Measurements from ENCODE around the gene SNRNP27.

SNRNP27 gene

DNA sequence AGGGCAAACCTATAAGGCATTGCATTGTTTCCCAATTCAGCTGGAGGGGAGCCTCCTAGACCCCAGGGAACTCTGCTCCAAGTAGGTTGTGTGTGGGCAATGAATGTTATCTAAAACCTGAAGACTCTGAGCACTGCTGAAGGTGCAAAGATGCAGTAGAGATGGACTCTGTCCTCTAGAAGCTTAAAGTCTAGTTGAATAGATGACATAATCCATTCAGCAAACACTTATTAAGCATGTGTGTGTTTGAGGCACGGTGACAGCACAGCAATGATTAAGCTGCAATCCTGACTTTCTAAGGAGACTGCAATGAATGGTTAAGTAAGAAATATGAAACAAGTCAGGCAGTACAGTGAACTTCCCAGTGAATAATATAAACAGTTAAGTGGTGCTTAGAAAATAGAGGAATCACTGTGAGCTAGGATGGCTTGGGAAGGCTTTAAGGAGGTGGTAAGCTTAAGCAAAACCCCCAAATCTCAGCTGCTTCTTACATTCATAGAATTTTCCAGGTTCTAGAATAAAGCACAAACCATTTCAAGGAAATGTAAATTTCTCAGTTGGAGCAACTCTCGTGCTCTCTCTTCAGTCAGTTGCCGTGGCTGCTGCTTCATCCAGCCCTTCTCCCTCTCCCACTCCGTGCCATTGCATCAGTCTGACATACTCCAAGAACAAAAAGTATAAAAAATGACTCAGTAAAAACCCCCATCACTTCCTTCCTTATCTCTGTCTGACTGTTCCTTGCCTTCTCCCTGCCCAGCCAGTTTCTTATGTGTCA lies 40.3 kb downstream of the SNRNP27 start:
- DNase-seq (ENCODE audit: extremely low read depth, low read depth) = peak; percentile 45
- TF ChIP-seq, protein P1, sequence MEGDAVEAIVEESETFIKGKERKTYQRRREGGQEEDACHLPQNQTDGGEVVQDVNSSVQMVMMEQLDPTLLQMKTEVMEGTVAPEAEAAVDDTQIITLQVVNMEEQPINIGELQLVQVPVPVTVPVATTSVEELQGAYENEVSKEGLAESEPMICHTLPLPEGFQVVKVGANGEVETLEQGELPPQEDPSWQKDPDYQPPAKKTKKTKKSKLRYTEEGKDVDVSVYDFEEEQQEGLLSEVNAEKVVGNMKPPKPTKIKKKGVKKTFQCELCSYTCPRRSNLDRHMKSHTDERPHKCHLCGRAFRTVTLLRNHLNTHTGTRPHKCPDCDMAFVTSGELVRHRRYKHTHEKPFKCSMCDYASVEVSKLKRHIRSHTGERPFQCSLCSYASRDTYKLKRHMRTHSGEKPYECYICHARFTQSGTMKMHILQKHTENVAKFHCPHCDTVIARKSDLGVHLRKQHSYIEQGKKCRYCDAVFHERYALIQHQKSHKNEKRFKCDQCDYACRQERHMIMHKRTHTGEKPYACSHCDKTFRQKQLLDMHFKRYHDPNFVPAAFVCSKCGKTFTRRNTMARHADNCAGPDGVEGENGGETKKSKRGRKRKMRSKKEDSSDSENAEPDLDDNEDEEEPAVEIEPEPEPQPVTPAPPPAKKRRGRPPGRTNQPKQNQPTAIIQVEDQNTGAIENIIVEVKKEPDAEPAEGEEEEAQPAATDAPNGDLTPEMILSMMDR (IDR thresholded peaks at IDR 0.05; ENCODE audit: low read depth, low read length) = no peak

DNA sequence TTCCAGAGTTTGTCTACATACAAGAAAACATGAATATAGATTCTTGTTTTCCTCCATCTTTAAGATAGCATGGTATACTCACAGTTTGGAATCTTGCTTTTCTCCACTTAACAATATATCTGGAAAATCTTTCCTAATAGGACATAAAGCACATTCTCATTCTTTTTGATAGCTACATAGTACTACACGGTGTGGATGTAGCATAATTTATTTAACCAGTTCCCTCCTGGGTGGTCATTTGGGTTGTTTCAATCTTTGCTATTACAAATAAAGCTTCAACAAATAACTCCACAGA lies 40.8 kb downstream of the SNRNP27 start:
- DNase-seq (ENCODE audit: extremely low read depth, low read depth) = no peak

DNA sequence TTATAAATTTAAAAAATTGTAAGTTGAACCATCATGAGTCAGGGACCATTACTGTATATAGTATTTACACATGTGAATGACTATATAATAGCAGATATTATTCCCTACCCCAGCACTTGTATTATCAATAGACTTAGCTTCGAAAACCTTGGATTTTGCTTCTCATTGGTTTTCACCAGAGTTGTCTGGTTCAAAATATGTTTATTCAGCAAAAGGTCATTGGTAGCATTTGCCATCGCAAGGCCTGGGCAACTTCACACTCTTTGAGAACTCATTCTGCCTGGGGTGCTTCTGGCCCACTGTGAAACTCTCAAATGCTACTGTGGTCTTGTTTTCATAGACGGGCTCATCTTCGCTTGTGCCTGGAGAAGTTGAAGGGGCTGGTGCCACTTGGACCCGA lies 41.3 kb downstream of the SNRNP27 start:
- DNase-seq (ENCODE audit: extremely low read depth, low read depth) = no peak
- TF ChIP-seq, protein P1 (IDR thresholded peaks at IDR 0.05; ENCODE audit: low read depth, low read length) = no peak

More for the DNA sequence above, 40.8 kb downstream of the SNRNP27 start:
- TF ChIP-seq, protein P1 (IDR thresholded peaks at IDR 0.05; ENCODE audit: low read depth, low read length) = no peak

DNA sequence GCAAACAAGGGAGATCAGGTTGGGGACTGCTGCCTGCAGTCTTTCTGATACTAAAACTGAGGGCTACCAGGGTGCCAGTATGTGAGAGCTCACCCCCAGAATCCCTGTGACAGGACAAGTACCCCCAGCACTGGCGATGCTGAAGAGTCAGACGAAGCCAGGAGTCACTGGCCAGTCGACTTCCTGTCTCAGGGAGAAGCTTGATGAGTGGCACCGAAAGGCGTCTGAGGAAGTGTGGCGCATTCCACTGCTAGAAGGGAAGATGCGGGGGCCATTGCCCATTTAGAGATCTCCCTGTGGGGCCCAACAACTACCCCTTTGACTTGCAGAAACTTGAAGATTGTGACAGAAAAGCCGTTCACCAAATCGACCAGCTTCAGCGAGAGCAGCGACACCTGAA lies 43.1 kb downstream of the SNRNP27 start:
- DNase-seq (ENCODE audit: extremely low read depth, low read depth) = no peak
- TF ChIP-seq, protein P1 (IDR thresholded peaks at IDR 0.05; ENCODE audit: low read depth, low read length) = no peak

DNA sequence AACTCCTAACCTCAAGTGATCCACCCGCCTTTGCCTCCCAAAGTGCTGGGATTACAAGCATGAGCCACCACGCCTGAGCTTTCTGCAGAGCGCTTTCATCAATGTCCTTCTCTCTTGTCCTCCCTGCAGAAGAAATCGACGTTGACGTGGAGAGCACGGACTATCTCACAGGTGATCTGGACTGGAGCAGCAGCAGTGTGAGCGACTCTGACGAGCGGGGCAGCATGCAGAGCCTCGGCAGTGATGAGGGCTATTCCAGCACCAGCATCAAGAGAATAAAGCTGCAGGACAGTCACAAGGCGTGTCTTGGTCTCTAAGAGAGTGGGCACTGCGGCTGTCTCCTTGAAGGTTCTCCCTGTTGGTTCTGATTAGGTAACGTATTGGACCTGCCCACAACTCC lies 44.2 kb downstream of the SNRNP27 start:
- DNase-seq (ENCODE audit: extremely low read depth, low read depth) = no peak

DNA sequence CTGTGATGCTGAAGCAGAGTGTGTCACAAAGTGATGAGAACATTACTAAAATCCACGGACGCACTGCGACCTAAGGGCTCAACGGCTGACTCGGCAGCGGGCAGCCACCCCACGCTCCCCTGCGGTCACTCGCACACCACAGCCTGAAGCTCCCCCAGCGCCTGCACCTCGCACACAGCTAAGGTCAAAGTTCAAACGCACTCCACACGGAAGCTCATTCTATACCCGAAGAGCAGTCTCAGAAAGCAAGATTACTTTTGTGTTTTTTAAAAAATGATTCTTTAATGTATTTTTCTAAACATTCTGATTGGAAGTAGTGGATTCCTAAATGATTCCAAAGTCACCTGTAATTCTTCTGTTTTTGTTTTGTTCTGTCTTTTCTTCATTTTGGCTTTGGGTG lies 46.0 kb downstream of the SNRNP27 start:
- TF ChIP-seq, protein P1 (IDR thresholded peaks at IDR 0.05; ENCODE audit: low read depth, low read length) = no peak
- DNase-seq (ENCODE audit: extremely low read depth, low read depth) = no peak

More for the DNA sequence above, 44.2 kb downstream of the SNRNP27 start:
- TF ChIP-seq, protein P1 (IDR thresholded peaks at IDR 0.05; ENCODE audit: low read depth, low read length) = no peak

DNA sequence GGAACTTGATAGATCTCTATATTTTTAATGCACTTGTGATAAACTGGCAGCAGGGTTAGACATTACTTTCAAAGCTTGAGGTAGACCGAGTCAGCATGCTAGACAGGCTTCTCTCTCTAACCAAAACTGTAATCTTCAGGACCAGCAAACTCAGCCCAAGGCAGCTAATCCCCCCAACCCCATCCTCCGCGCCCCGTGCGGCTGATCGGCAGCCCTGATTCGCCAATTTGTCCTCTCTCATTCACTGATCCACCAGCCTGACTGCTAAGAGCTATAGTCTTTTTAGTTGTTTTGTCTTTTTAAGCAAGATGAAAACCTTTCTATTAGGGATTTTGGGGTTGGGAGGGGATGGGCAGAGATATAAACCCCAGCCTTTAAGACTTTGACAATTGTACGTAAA lies 46.9 kb downstream of the SNRNP27 start:
- DNase-seq (ENCODE audit: extremely low read depth, low read depth) = no peak
- TF ChIP-seq, protein P1 (IDR thresholded peaks at IDR 0.05; ENCODE audit: low read depth, low read length) = no peak

Measured in AG09319 (cell line).